Skeletal muscle tissue (tissue), 4 donors: ENCODE results near the gene FBRS. TPM values are rescaled to one million over a fixed set of nuclear protein-coding genes. Genes with fewer than 3 reads are reported as not detected.

ENCODE experiments used
- H3K27ac ChIP-seq: one replicate; pipeline ENCODE4 v1.7.0; 2013; ENCODE audit warnings: mild to moderate bottlenecking, low read depth, low read length, inconsistent platforms
- H3K27me3 ChIP-seq, 3 donors: one replicate each; pipeline ENCODE4 v1.7.0; 2013; ENCODE audit warnings: low read length in 3 of 3; ENCODE audit not compliant: control insufficient read depth in 3 of 3, insufficient read depth in 3 of 3
- H3K36me3 ChIP-seq, 3 donors: one replicate each; pipeline ENCODE4 v1.7.0; 2013; ENCODE audit warnings: low read length in 3 of 3; ENCODE audit not compliant: control insufficient read depth in 3 of 3, insufficient read depth in 3 of 3
- H3K4me1 ChIP-seq, 3 donors: one replicate each; pipeline ENCODE4 v1.7.0; 2013; ENCODE audit warnings: low read length in 3 of 3, mild to moderate bottlenecking in 3 of 3; ENCODE audit not compliant: control insufficient read depth in 3 of 3, insufficient read depth in 3 of 3
- H3K4me3 ChIP-seq, 3 donors: one replicate each; pipeline ENCODE4 v1.7.0; 2013; ENCODE audit warnings: low read length in 3 of 3
- H3K9ac ChIP-seq, 3 donors: one replicate each; pipeline ENCODE4 v1.7.0; 2013; ENCODE audit warnings: low read length in 3 of 3, mild to moderate bottlenecking in 3 of 3, moderate library complexity in 2 of 3, low read depth in 1 of 3
- H3K9me3 ChIP-seq, 3 donors: one replicate each; pipeline ENCODE4 v1.7.0; 2013; ENCODE audit warnings: low read length in 3 of 3; ENCODE audit not compliant: control insufficient read depth in 3 of 3
- total RNA-seq: library from RNA; depleted of rRNA; stranded (reverse); fragments of >200 nt; gene quantifications from one replicate; pipeline ENCODE4 v1.2.3, GENCODE V29; 2014
- donor health status: Osteomylitis.

FBRS gene
- total RNA-seq, 1 donor from 2014 or later, result 7.3 TPM

GRCh38 chr16:30641378-30641982, 16.8 kb upstream of the FBRS start:
- no peaks in the 10 kb centered on the region for H3K4me1 ChIP-seq
- no peak overlapping the region for H3K27ac ChIP-seq
- H3K4me3 ChIP-seq, result no peak overlapping the region
- no peaks in the 10 kb centered on the region for H3K36me3 ChIP-seq
- H3K9ac ChIP-seq, result no peak overlapping the region
- no peaks in the 10 kb centered on the region for H3K27me3 ChIP-seq
- H3K9me3 ChIP-seq, result no peaks in the 10 kb centered on the region

- no peak overlapping the region for H3K27ac ChIP-seq
- H3K9ac ChIP-seq, result no peak overlapping the region
- no peak overlapping the region for H3K4me3 ChIP-seq
- H3K36me3 ChIP-seq, result no peaks in the 10 kb centered on the region
- H3K27me3 ChIP-seq, result no peaks in the 10 kb centered on the region
- H3K4me1 ChIP-seq, result no peaks in the 10 kb centered on the region
- H3K9me3 ChIP-seq, result no peaks in the 10 kb centered on the region
Measured at GRCh38 chr16:30644334-30644830, 13.8 kb upstream of the FBRS start.

- no peaks in the 10 kb centered on the region for H3K9me3 ChIP-seq
- H3K9ac ChIP-seq, result no peak overlapping the region
- H3K27me3 ChIP-seq, result no peaks in the 10 kb centered on the region
- H3K4me3 ChIP-seq, result no peak overlapping the region
- H3K36me3 ChIP-seq, result no peaks in the 10 kb centered on the region
- H3K4me1 ChIP-seq, result peaks cover 0 to 9% (median 6%) of the 10 kb centered on the region in 3 donors
- no peak overlapping the region for H3K27ac ChIP-seq
Measured at GRCh38 chr16:30645727-30646126, 12.5 kb upstream of the FBRS start.

GRCh38 chr16:30647274-30647571, 11.0 kb upstream of the FBRS start:
- Histone ChIP-seq H3K36me3 (peaks cover 0 to 2% (median 0%) of the 10 kb centered on the region in 3 donors), H3K9ac (no peak overlapping the region), H3K27me3 (no peaks in the 10 kb centered on the region), H3K9me3 (no peaks in the 10 kb centered on the region), H3K4me3 (no peak overlapping the region), H3K27ac (no peak overlapping the region), H3K4me1 (peaks cover 12 to 15% (median 12%) of the 10 kb centered on the region in 3 donors)

- Histone ChIP-seq H3K4me3 (peak overlapping the region; percentile 78 to 91 (median 83)), H3K9ac (peak overlapping the region; percentile 84 to 97 (median 85)), H3K27ac (peak overlapping the region; percentile 93), H3K4me1 (peaks cover 17 to 22% (median 21%) of the 10 kb centered on the region in 3 donors), H3K9me3 (no peaks in the 10 kb centered on the region), H3K27me3 (no peaks in the 10 kb centered on the region), H3K36me3 (peaks cover 20 to 21% (median 21%) of the 10 kb centered on the region in 3 donors)
Measured at GRCh38 chr16:30649725-30650368, 8.4 kb upstream of the FBRS start.

GRCh38 chr16:30650369-30651123, 7.7 kb upstream of the FBRS start, which contains the start of gene PRR14:
TSS of gene PRR14 (plus strand) at chr16:30650960. CDS start at chr16:30651646, 686 bp downstream.
- H3K9me3 ChIP-seq, result no peaks in the 10 kb centered on the region
- peaks cover 17 to 22% (median 21%) of the 10 kb centered on the region in 3 donors for H3K4me1 ChIP-seq
- peak within 1 kb of the TSS; percentile 89 to 92 (median 91) for H3K4me3 ChIP-seq
- peak within 1 kb of the TSS; percentile 93 for H3K27ac ChIP-seq
- peaks cover 27 to 28% (median 27%) of the 10 kb centered on the region in 3 donors for H3K36me3 ChIP-seq
- H3K9ac ChIP-seq, result peak within 1 kb of the TSS; percentile 96 to 97 (median 97)
- no peaks in the 10 kb centered on the region for H3K27me3 ChIP-seq

GRCh38 chr16:30651124-30652004, 6.9 kb upstream of the FBRS start:
- peaks cover 17 to 22% (median 21%) of the 10 kb centered on the region in 3 donors for H3K4me1 ChIP-seq
- H3K9me3 ChIP-seq, result no peaks in the 10 kb centered on the region
- H3K36me3 ChIP-seq, result peaks cover 34 to 35% (median 35%) of the 10 kb centered on the region in 3 donors
- peak overlapping the region; percentile 93 for H3K27ac ChIP-seq
- H3K27me3 ChIP-seq, result no peaks in the 10 kb centered on the region
- H3K4me3 ChIP-seq, result peak overlapping the region; percentile 89 to 92 (median 91)
- peak overlapping the region; percentile 96 to 97 (median 97) for H3K9ac ChIP-seq

GRCh38 chr16:30652005-30652296, 6.3 kb upstream of the FBRS start:
- peak overlapping the region; percentile 93 for H3K27ac ChIP-seq
- peak overlapping the region; percentile 79 to 97 (median 88) for H3K9ac ChIP-seq
- peaks cover 21 to 27% (median 24%) of the 10 kb centered on the region in 3 donors for H3K4me1 ChIP-seq
- H3K27me3 ChIP-seq, result no peaks in the 10 kb centered on the region
- H3K4me3 ChIP-seq, result peak overlapping the region; percentile 71 to 91 (median 74)
- H3K9me3 ChIP-seq, result no peaks in the 10 kb centered on the region
- peaks cover 37 to 40% (median 38%) of the 10 kb centered on the region in 3 donors for H3K36me3 ChIP-seq

- Histone ChIP-seq H3K27me3 (no peaks in the 10 kb centered on the region), H3K4me1 (peaks cover 28 to 34% (median 31%) of the 10 kb centered on the region in 3 donors), H3K4me3 (no peak overlapping the region), H3K9ac (peak overlapping the region in 2 of 3 donors; percentile 40 to 97), H3K9me3 (no peaks in the 10 kb centered on the region), H3K36me3 (peaks cover 37 to 40% (median 38%) of the 10 kb centered on the region in 3 donors), H3K27ac (no peak overlapping the region)
Measured at GRCh38 chr16:30652718-30653117, 5.5 kb upstream of the FBRS start.
